Karpas-422 (cell line): Measurements from ENCODE around the gene PHB1. TPM values are rescaled to one million over a fixed set of nuclear protein-coding genes. Genes with fewer than 3 reads are reported as not detected.
A peak's percentile ranks its signal among the peaks of the same experiment; 100 is the strongest.

Experiments used
- DNase-seq: peaks from one replicate; pipeline ENCODE4 v3.0.0-alpha.2; 2015
- H2AFZ ChIP-seq: fragments of 200-600 bp; sonication (generic); 2 replicates; pipeline ENCODE4 v1.6.1; 2014; ENCODE audit warnings: antibody characterized with exemption, low read length, mixed read lengths
- H3K27ac ChIP-seq: fragments of 200-600 bp; sonication (generic); 2 replicates; pipeline ENCODE4 v1.5.1; 2014; ENCODE audit warnings: mild to moderate bottlenecking, low read length, moderate library complexity
- H3K27me3 ChIP-seq: fragments of 200-600 bp; sonication (generic); 2 replicates; pipeline ENCODE4 v1.6.1; 2014; ENCODE audit warnings: low read length, mixed read lengths
- H3K36me3 ChIP-seq: fragments of 200-600 bp; sonication (generic); 2 replicates; pipeline ENCODE4 v1.6.1; 2014; ENCODE audit warnings: low read length, mixed read lengths; ENCODE audit not compliant: insufficient read depth
- H3K4me1 ChIP-seq: fragments of 200-600 bp; sonication (generic); 2 replicates; pipeline ENCODE4 v1.6.1; 2014; ENCODE audit warnings: mild to moderate bottlenecking, low read length, mixed read lengths
- H3K4me2 ChIP-seq: fragments of 200-600 bp; sonication (generic); 2 replicates; pipeline ENCODE4 v1.6.1; 2014; ENCODE audit warnings: low read length, low read depth, mild to moderate bottlenecking; ENCODE audit not compliant: poor library complexity, severe bottlenecking
- H3K4me3 ChIP-seq: fragments of 200-600 bp; sonication (generic); 2 replicates; pipeline ENCODE4 v1.5.1; 2014; ENCODE audit warnings: mild to moderate bottlenecking, antibody characterized with exemption, low read length, mixed read lengths
- H3K79me2 ChIP-seq: fragments of 200-600 bp; sonication (generic); 2 replicates; pipeline ENCODE4 v1.6.1; 2014; ENCODE audit warnings: mild to moderate bottlenecking, low read length, mixed read lengths
- H3K9ac ChIP-seq: fragments of 200-600 bp; sonication (generic); 2 replicates; pipeline ENCODE4 v1.6.0; 2014; ENCODE audit warnings: low read length
- H3K9me2 ChIP-seq: fragments of 200-600 bp; sonication (generic), shearing (Covaris generic); replicated peaks from 2 replicates; pipeline ENCODE4 v1.6.0; 2014; ENCODE audit warnings: mild to moderate bottlenecking, low read length, moderate library complexity; ENCODE audit not compliant: insufficient read depth
- H3K9me3 ChIP-seq: fragments of 300-700, 200-600 bp; sonication (generic); 2 replicates; pipeline ENCODE4 v1.6.1; 2014; ENCODE audit warnings: low read length, mixed read lengths
- H4K20me1 ChIP-seq: fragments of 200-600 bp; sonication (generic); 2 replicates; pipeline ENCODE4 v1.6.1; 2014; ENCODE audit warnings: mild to moderate bottlenecking, antibody characterized with exemption, low read length, low read depth; ENCODE audit not compliant: insufficient read depth
- total RNA-seq: library from RNA; depleted of rRNA; stranded (reverse); fragments of >200 nt; shearing (Covaris generic); gene quantifications from 2 replicates; pipeline ENCODE4 v1.2.3, GENCODE V29; 2014; ENCODE audit warnings: low replicate concordance; rRNA removed

Gene PHB1
- total RNA-seq = 91.5 and 130 TPM in 2 replicates

GRCh38 chr17:49414622-49415350 lies at the start of gene PHB1:
TSS of gene PHB1 (minus strand) at chr17:49414882. CDS start at chr17:49413264, 1,618 bp downstream.
- Histone ChIP-seq H3K4me2 (peak within 1 kb of the TSS; percentile 99), H2AFZ (peak within 1 kb of the TSS; percentile 91), H3K9me2 (no peaks in the 10 kb centered on the region), H4K20me1 (0 out of 2 replicates have a peak, but pooled peaks cover 3% of the 10 kb centered on the region), H3K9me3 (no peaks in the 10 kb centered on the region), H3K36me3 (peaks cover 25% of the 10 kb centered on the region), H3K4me1 (peaks cover 13% of the 10 kb centered on the region), H3K79me2 (peaks cover 29% of the 10 kb centered on the region), H3K9ac (peak within 1 kb of the TSS; percentile 92), H3K4me3 (peak within 1 kb of the TSS; percentile 97), H3K27ac (no peak within 1 kb of the TSS), H3K27me3 (no peaks in the 10 kb centered on the region)
- DNase-seq = peak; percentile 99

- Histone ChIP-seq H2AFZ (no peak overlapping the region), H3K27ac (no peak overlapping the region), H3K27me3 (no peaks in the 10 kb centered on the region), H4K20me1 (no peaks in the 10 kb centered on the region), H3K36me3 (no peaks in the 10 kb centered on the region), H3K79me2 (no peaks in the 10 kb centered on the region), H3K9me2 (no peaks in the 10 kb centered on the region), H3K4me1 (no peaks in the 10 kb centered on the region), H3K4me3 (no peak overlapping the region), H3K9me3 (no peaks in the 10 kb centered on the region), H3K4me2 (no peak overlapping the region), H3K9ac (no peak overlapping the region)
- no peak for DNase-seq
These were observed 49.4 kb upstream of the PHB1 start for GRCh38 chr17:49464049-49464448.

DNA sequence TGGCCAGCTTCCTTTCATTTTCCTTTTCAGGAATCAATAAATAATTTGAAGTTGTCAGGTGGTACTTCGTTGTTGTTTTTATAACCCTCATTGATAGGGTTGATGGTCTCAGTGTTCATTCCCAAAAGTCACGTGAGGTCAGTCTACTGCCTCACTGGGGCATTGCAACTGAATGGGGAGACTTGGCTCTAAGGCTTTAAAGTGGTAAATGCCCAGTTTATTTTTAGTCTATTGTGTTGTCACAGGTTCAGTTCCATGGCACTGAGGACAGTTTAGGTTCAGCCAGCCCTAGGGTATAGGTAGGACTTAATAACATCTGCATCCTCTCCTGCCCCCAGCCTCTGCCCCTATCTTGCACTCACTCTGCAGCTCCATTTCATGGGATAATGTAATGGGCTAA lies 46.9 kb upstream of the PHB1 start:
- Histone ChIP-seq H3K9ac (no peak overlapping the region), H3K79me2 (no peaks in the 10 kb centered on the region), H3K4me1 (no peaks in the 10 kb centered on the region), H3K4me2 (no peak overlapping the region), H3K4me3 (no peak overlapping the region), H3K9me3 (no peaks in the 10 kb centered on the region), H3K9me2 (no peaks in the 10 kb centered on the region), H3K36me3 (no peaks in the 10 kb centered on the region), H2AFZ (no peak overlapping the region), H4K20me1 (no peaks in the 10 kb centered on the region), H3K27ac (no peak overlapping the region), H3K27me3 (no peaks in the 10 kb centered on the region)
- no peak for DNase-seq

DNA sequence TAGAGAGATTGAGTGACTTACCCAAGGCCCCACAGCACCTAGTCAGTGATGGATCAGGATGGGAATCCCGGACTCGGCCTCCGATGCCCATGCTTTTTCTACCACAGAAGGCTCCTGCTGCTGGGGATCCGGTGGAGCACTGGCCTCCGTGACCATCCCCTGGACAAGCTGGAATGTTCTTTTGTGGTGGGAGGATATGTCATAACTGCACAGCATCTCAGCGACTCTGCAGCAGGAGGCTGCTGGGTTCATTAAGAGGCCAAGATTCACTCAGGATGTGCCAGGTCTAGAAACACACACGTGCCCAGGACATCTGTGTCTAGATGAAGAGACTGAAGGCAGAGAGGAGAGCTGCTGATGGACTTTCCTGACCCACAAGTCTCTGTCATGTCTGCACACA lies 45.7 kb upstream of the PHB1 start:
- Histone ChIP-seq H3K9me2 (no peaks in the 10 kb centered on the region), H3K9ac (no peak overlapping the region), H3K36me3 (no peaks in the 10 kb centered on the region), H3K9me3 (no peaks in the 10 kb centered on the region), H3K4me1 (no peaks in the 10 kb centered on the region), H3K27ac (no peak overlapping the region), H3K4me2 (no peak overlapping the region), H3K4me3 (no peak overlapping the region), H2AFZ (no peak overlapping the region), H3K27me3 (no peaks in the 10 kb centered on the region), H4K20me1 (no peaks in the 10 kb centered on the region), H3K79me2 (no peaks in the 10 kb centered on the region)
- DNase-seq = no peak

DNA sequence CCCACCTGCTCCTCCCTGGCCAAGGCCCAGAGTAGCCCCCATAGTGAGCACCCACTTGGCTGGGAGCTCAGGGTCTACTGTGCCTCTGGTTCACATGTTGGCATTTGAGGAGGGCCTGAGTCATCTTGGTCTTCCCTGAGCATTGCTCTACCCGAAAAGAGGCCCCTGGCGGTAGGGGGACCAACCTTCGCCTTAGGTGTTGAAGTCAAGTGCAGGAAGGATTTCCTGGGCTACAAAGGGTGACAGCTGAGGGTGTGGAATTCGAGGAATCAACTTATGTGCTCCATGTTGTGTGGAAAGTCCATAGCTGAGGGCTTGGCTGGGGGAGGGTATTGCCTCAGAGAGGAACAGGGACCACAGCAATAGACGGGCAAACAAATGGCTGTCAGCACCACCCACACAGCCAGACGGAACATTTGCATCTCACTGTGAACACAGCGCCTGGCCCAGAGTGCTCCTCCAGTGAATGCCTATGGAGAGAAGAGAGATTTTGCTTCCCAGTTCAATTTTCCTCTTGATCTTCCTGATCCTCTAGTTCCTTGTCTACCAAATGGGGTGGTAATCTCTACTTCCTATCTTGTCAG lies 44.8 kb upstream of the PHB1 start:
- no peak overlapping the region for H3K9ac ChIP-seq
- no peak overlapping the region for H3K27ac ChIP-seq
- H3K36me3 ChIP-seq = no peaks in the 10 kb centered on the region
- H4K20me1 ChIP-seq = no peaks in the 10 kb centered on the region
- no peaks in the 10 kb centered on the region for H3K4me1 ChIP-seq
- no peak for DNase-seq
- no peak overlapping the region for H2AFZ ChIP-seq
- H3K9me2 ChIP-seq = no peaks in the 10 kb centered on the region
- H3K27me3 ChIP-seq = no peaks in the 10 kb centered on the region
- no peak overlapping the region for H3K4me2 ChIP-seq
- H3K79me2 ChIP-seq = no peaks in the 10 kb centered on the region
- no peak overlapping the region for H3K4me3 ChIP-seq
- no peaks in the 10 kb centered on the region for H3K9me3 ChIP-seq

DNA sequence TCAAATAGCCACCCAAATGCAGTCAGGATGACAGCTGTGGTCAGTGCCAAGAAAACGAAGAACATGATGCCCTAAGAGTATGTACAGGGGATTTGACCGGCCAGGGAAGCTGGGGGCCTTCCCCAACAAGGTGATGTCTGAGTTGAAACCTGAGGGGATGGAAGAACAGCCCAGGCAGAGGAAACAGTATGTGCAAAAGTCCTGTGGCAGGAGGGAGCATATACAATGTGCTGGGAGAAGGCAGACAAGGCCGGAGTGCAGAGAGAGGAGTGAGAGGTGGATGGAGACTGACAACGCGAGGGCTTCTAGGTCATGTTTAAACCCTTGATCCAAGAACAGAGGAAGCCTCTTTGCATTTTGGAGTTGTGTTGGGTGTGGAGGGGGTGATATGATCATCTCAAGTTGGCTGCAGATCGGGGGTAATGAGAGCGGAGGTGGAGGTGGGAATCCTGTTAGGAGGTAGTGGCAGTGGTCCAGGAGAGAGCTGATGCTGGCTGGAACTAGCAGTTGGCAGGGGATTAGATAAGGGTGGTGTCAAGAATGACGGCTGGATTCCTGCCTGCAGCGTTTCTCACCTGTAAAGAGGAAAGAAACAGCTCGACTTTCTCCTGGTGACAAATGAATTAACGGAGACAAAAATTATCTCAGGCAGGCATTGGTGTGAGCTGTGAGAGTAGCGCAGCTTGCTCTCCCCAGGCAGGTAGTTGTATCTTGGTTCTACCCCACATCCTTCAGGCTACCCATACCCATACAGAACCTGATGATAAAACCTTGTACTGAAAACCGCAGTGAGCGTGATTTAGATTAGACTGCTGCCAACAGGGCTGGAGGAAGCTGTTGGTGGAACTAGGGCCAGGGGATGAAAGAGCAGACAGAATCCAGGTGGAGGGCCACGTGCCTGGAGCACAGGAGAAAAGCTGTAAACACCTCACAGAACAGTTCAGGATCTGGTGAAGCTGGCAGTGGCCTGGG lies 43.2 kb upstream of the PHB1 start:
- no peaks in the 10 kb centered on the region for H3K79me2 ChIP-seq
- no peaks in the 10 kb centered on the region for H3K9me2 ChIP-seq
- H3K36me3 ChIP-seq = no peaks in the 10 kb centered on the region
- H4K20me1 ChIP-seq = no peaks in the 10 kb centered on the region
- no peaks in the 10 kb centered on the region for H3K27me3 ChIP-seq
- H2AFZ ChIP-seq = no peak overlapping the region
- no peak overlapping the region for H3K27ac ChIP-seq
- no peaks in the 10 kb centered on the region for H3K4me1 ChIP-seq
- H3K9me3 ChIP-seq = no peaks in the 10 kb centered on the region
- H3K9ac ChIP-seq = no peak overlapping the region
- no peak overlapping the region for H3K4me2 ChIP-seq
- no peak overlapping the region for H3K4me3 ChIP-seq
- DNase-seq = no peak

GRCh38 chr17:49456183-49456965 lies 41.7 kb upstream of the PHB1 start:
- Histone ChIP-seq H3K4me1 (no peaks in the 10 kb centered on the region), H3K4me2 (no peak overlapping the region), H2AFZ (no peak overlapping the region), H3K27ac (no peak overlapping the region), H3K36me3 (no peaks in the 10 kb centered on the region), H4K20me1 (no peaks in the 10 kb centered on the region), H3K79me2 (no peaks in the 10 kb centered on the region), H3K27me3 (no peaks in the 10 kb centered on the region), H3K9me2 (no peaks in the 10 kb centered on the region), H3K9me3 (no peaks in the 10 kb centered on the region), H3K4me3 (no peak overlapping the region), H3K9ac (no peak overlapping the region)
- no peak for DNase-seq
